Endometrial microvascular endothelial cells (primary cell): ENCODE results near the gene MMP2. TPM values are rescaled to one million over a fixed set of nuclear protein-coding genes. Genes with fewer than 3 reads are reported as not detected.

ENCODE experiments used
- in situ Hi-C: cut with HindIII; loops from 2 replicates; pipeline ENCODE4 v1.10.0; 2017; ENCODE audit warnings: low sequenced_read_pairs, low pct_unique_long_range_greater_than_20kb; ENCODE audit errors: inconsistent ontology term
- total RNA-seq: library from RNA; depleted of rRNA; stranded (reverse); fragments of >200 nt; gene quantifications from one replicate; pipeline ENCODE4 v1.2.3, GENCODE V29; 2015; ENCODE audit errors: inconsistent ontology term

MMP2 gene
- total RNA-seq, 1 donor from 2014 or later, result 38.1 TPM

GRCh38 chr16:55543472-55543871, 64.5 kb downstream of the MMP2 start:
- in situ Hi-C loops, result no loop called here

GRCh38 chr16:55552621-55553020, 73.6 kb downstream of the MMP2 start:
- in situ Hi-C loops, result no loop called here

- in situ Hi-C loops, result no loop called here
Observed at GRCh38 chr16:55555436-55555835, 76.4 kb downstream of the MMP2 start.

Other genes with a start within 250 kb of the MMP2 start
- gene IRX6, start 155.0 kb upstream of the MMP2 start, total RNA-seq, result not detected
- 37.6 TPM for gene LPCAT2, start 29.9 kb downstream of the MMP2 start, total RNA-seq
- gene CAPNS2, start 87.5 kb downstream of the MMP2 start, total RNA-seq, result not detected
- not detected for gene SLC6A2, start 176.8 kb downstream of the MMP2 start, total RNA-seq